Stimulated activated CD8-positive, alpha-beta memory T cell treated with anti-CD3 and anti-CD28 coated beads, Interleukin-15, amount 100 ng/mL, for 4 hours (primary cell): Measurements from ENCODE around the gene BGN.
A peak's percentile ranks its signal among the peaks of the same experiment; 100 is the strongest.

ENCODE experiments used
- DNase-seq, 2 donors: peaks; one replicate each; pipeline ENCODE4 v3.0.0-alpha.2; 2020; ENCODE audit warnings: low read depth in 2 of 2

BGN gene

DNA sequence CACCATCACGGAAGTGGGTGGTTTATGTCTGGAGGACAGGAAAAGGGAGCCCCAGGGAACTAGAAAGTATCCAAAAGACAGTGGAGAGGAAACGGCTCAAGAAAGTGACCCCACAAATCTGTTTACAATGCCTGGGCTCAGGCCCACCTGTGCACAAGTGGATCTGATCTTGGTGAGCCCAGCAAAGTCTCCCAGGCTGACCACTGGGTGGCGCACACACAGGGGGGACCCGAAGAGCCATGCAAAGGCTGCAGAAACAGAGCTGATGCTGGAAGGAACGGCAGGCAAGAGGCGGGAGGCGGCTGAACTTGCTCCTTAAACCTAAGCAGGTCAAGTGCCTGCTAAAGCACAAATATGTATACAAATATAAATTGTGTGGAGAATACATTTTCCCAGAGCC, 34.0 kb upstream of the BGN start:
- DNase-seq = no peak

- DNase-seq = no peak
Measured at GRCh38 chrX:153462291-153462690, 32.5 kb upstream of the BGN start.

DNA sequence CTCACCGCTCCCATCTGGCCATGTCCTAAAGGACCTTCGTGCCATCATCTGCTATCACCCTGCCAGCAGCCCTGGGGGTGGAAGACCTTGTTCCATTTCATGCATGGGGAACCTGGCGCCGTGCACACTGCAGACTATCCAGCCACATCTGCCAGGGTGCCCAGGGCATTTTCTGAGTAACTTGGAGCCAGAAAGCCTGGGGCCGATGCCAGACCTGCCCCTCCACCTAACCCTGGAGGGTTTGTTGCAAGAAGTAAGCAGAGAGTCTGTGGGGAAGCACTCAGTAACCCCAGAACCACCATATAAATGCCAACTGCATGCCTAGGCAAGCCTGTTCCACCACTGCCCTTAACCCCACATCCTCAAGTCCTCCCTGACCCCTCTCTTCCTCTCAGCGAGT, 31.7 kb upstream of the BGN start:
- no peak for DNase-seq

- no peak for DNase-seq
Measured at GRCh38 chrX:153463556-153463955, 31.2 kb upstream of the BGN start.

DNA sequence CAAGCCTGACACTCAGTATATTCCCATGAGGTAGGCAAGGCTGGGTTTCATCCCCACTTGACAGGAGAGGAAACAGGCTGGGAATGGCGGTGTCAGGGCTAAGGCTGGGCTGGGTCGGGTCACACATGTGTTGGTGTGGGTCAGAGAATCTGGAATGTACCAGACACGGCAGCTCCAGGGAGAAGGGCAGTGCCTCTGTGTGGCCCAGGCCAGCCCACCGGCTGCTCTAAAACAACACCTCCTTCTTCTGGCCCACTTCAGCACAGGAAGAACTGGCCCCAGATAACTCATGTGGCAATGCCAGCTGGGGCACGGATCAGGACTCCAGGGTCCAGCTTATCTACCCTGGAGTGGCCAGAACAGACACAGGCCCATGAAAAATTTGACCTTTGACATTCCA, 30.7 kb upstream of the BGN start:
- DNase-seq = no peak

GRCh38 chrX:153465691-153466380, 28.9 kb upstream of the BGN start:
- DNase-seq = no peak

DNA sequence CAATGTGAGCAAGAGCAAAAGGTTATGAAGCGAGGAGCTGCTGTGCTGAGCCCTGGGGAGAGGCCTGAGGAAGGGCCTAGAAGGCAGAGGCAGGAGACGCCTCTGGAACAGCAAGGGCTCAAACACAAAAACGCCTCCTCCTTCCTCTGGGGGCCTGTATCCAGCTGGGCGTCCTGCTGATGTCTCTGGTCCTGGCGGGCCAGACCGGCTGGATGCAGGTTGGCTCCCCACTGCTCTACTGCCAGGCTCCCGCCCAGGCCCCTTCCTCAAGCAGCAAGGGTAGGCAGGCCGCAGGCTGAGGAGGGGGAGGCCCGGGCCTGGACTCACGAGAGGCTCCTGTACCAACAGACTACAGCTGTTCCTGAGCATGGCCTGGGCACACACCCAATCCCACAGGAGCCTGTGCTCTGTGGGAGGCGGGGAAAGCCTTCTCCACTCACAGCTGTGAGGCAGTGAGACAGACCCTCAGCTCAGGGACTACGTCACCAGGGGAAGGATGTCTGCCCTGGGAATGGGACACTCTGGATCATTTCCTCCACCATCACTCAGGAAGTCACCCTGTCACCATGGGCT, 26.7 kb upstream of the BGN start:
- DNase-seq = no peak

DNA sequence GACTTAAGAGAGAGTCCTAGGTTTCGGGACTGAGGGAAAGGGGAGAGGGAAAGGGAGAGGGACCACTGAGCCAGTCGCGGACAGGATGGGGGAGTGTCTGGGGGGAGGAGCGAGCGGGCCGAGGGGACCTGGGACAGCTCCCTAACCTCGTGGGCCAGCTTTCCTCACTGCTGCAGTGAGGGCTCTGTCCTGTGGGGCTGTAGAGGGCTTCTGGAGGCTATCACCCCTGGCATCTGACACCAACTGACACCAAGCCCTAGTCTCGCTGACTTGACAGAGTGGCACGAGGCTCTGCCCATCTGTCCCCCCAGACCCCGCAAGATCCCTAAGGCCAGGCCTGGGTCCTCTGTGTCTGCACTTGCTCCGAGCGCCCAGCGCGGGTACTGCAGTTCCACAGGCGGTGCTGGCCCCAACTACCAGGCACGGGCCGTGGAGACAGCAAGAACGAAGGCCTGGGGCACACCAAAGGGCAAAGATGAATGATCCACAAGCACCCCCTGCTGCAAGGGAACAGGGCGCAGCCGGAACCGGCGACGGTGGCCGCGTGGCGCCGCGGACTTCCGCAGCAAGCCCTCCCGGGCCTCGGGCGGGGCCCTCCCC, 24.9 kb upstream of the BGN start:
- no peak for DNase-seq

DNA sequence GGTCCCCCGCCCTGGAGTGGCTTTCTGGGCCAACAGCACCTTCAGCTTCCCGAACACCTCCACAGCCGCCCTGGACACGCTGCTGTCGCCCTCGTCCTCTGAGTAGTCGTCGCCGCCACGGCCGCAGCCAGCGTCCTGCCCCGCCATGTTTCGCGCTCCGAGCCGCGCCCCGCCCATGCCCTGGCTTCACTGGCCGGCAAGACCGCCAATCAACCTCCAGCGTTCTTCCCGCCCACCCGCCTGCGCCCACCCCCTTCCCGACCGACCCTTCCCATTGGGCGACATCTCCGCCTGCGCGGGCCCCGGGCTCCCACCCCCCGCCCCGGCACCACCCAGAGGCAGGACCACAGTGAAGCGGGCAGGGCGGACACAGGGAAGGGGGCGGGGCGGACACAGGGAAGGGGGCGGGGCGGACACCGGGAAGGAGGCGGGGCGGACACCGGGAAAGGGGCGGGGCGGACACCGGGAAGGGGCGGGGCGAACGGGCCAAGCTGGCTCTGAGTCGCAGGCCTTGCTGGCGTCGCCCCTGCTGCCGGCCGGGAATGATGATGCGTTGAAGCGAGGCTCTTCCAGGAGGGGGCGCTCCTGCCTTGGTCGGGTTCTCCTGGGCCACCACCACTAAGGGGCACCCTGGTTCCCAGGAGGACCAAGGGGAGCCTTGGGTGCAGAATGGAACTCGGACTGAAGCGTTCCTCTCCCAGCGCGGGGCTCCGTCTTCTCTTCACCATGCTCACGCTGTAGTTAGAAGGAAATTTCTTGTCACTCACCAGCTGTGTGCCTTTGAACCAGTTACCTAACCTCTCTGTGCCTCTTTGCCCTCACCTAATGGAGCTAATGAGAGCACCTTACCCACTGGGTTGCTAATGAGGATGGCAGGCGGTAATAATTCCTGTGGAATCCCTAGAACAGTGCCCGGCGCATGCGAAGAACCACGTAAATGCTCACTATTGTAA, 24.1 kb upstream of the BGN start, which contains the start of gene HAUS7:
Gene HAUS7, minus strand, starts transcription at position 166 of the 953 bp plus-strand sequence. Its CDS starts 19 bp downstream, at position 147.
- DNase-seq = peak; percentile 68 to 70

GRCh38 chrX:153471663-153472280, 23.0 kb upstream of the BGN start:
- DNase-seq = no peak

GRCh38 chrX:153473126-153473525, 21.7 kb upstream of the BGN start:
- DNase-seq = no peak

DNA sequence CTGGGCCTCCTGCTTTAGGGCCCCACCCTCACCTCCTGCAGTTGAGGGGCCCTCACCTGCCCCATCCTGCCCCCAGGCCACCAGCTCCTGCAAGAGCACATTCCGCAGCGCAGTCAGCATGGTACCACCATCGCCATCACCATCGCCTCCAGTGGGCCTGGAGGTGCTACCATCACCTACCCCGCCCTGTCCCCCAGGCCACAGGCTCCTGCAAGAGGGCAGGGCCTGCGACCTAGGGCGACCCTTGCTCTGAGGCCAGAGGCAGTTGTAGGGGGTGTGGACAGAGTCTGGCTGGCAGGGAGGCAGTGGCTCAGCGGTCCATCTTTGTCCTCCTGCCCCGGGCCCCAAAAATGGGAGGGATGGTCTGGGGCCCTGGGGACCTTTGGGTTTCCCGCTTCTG, 20.5 kb upstream of the BGN start:
- DNase-seq = no peak

DNA sequence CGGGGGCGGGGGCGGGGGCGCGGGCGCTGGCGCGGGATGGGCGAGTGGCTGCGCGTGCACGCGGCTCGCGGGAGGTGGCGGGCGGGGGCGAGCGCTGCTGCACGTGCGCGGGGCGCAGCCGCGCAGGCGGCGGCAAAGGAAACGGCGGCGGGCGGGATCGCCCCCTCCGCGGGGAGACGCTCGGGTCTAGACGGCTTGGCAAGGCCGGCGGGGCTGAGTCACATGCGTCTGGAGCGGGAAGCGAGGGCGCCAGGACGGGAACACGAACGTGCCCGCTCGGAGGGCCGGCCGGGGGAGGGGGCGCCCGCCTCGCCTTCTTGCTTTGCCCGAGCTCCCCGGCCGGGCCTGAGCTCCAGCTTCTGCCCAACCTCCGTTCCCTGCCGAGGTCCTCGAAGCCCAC, 20.1 kb upstream of the BGN start:
- DNase-seq = peak; percentile 17 to 23

DNA sequence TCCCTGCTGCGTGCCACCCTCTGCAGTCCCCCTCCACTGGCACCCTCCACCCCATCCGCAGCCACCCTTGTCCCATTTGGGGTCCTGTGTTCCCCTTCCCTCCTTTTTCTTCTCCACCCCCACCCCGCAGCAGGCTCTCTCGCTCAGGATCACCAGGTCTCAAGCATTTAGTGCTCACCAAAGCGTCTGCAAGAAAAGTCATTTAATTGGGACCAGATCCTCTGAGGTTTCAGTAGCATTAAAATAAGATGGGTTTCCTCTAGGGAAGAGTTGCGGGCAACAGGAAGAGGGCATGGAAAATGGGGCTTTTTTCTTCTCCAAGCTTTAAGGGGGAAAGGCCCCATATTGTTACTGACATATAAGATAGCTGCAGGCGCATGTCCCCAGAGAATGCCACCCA, 19.5 kb upstream of the BGN start:
- no peak for DNase-seq

GRCh38 chrX:153475751-153476281, 19.0 kb upstream of the BGN start:
- no peak for DNase-seq

- DNase-seq = no peak
Measured at GRCh38 chrX:153476666-153477363, 18.0 kb upstream of the BGN start.

DNA sequence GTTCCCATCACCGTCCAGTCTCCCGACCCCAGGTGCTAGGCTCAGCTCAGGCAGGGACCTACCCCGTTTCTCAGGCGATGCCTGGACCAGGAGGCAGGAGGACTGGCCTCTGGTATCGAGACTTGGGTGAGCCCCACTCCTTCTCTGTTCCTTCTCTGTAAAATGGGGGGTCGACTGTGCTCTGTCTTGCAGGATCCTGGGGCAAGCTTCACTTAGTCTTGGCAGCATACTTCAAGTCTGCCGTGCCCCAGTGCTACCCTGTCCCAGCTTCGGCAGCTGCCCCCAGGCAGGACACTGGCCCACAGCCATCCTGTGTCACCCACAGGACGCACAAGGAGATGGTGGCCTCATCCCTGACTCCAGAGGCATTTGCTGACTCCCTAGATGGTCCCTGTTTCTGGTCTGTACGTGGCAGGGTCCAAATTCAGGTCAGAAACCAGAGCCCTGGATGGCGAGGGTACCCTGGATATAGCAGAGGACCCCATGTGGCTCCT, 17.4 kb upstream of the BGN start:
- no peak for DNase-seq

- DNase-seq = no peak
Measured at GRCh38 chrX:153477901-153478300, 16.9 kb upstream of the BGN start.

DNA sequence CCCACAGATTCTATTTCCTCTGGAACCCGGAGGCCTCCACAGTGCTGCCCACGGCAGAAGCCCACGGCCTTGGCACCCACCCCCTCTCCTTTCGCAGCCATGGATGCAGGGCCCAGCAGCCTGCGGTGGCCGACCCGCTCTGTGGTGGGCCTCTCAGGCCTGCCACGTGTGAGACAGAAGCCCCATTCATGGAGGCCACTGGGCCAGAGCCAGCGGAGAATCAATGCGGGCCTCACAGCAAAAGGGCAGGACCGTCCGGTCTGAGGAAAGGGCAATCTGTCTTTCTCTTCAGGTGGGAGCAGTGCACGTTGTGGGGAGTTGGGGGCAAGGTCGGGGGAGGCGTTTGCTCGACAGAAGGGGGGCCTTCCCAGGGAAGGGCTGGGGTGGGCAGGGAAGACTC, 16.0 kb upstream of the BGN start:
- DNase-seq = no peak

DNA sequence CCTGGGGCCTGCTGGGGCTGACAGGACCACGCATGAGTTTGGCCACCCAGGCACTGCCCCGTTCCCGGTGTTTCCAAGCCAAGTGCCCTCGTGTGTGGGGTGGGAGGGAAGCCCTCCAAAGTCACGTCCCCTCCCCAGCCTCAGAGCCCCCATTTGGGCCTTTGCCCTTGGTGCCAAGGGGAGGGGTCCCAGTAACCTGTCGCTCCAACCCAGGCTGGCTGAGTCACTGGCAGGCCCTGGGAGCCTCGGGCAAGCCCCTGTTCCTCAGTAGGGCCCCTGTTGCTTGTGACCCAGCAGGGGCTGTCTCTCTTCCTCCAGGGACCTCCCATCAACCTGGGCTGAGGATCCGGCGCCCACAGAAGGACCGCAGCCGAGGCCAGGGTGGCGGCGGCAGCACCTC, 13.7 kb upstream of the BGN start:
- no peak for DNase-seq
